AG04449 (cell line): ENCODE data around the gene MAST2.

Experiments
- CTCF ChIA-PET: fragments of 350-600 bp; formaldehyde crosslinking; extraction: SDS; loops from one replicate; lab custom pipeline; 2021; ENCODE audit warnings: antibody characterized with exemption; lab: Yijun Ruan, JAX
- POLR2A ChIA-PET: fragments of 400-600, 350-600 bp; formaldehyde crosslinking; extraction: SDS; loops from one replicate; lab custom pipeline; 2020; ENCODE audit warnings: antibody characterized with exemption, inconsistent platforms; lab: Yijun Ruan, JAX
- DNase-seq: peaks from one replicate; pipeline ENCODE4 v3.0.0-alpha.2; 2010; ENCODE audit warnings: low read depth, low spot score
- H3K4me3 ChIP-seq: 2 replicates; pipeline ENCODE4 v1.5.1; 2011; ENCODE audit warnings: low read depth, mild to moderate bottlenecking, control low read depth, low read length
- TF ChIP-seq, protein P1 (sequence below): IDR thresholded peaks from one replicate; pipeline ENCODE4 v1.5.1; 2011; ENCODE audit warnings: mild to moderate bottlenecking, moderate library complexity, low read length, control low read depth, inconsistent platforms; ENCODE audit not compliant: insufficient read depth; ENCODE audit errors: missing control alignments

The MAST2 gene

DNA sequence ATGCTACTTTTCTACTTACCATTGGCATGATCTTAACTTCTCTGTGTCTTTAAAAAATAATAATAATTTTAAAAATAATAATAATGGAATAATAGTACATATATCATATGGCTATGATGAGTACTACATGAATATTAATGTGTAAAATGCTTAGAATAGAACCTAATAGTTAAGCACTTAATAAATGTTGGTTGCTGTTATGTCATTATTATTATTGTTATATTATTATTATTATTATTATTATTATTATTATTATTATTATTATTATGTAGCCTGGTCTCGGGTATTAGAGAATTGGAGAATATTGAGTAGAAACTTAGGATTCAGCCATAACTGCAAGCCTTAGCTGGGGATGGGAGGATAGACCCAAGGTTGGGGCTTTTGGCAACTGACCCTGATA is 108.2 kb downstream of the MAST2 start:
- no peak overlapping the region for H3K4me3 ChIP-seq
- TF ChIP-seq, protein P1, sequence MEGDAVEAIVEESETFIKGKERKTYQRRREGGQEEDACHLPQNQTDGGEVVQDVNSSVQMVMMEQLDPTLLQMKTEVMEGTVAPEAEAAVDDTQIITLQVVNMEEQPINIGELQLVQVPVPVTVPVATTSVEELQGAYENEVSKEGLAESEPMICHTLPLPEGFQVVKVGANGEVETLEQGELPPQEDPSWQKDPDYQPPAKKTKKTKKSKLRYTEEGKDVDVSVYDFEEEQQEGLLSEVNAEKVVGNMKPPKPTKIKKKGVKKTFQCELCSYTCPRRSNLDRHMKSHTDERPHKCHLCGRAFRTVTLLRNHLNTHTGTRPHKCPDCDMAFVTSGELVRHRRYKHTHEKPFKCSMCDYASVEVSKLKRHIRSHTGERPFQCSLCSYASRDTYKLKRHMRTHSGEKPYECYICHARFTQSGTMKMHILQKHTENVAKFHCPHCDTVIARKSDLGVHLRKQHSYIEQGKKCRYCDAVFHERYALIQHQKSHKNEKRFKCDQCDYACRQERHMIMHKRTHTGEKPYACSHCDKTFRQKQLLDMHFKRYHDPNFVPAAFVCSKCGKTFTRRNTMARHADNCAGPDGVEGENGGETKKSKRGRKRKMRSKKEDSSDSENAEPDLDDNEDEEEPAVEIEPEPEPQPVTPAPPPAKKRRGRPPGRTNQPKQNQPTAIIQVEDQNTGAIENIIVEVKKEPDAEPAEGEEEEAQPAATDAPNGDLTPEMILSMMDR, result no peak
- no peak for DNase-seq
- POLR2A ChIA-PET, result no interaction called here
- CTCF ChIA-PET, result no interaction called here

DNA sequence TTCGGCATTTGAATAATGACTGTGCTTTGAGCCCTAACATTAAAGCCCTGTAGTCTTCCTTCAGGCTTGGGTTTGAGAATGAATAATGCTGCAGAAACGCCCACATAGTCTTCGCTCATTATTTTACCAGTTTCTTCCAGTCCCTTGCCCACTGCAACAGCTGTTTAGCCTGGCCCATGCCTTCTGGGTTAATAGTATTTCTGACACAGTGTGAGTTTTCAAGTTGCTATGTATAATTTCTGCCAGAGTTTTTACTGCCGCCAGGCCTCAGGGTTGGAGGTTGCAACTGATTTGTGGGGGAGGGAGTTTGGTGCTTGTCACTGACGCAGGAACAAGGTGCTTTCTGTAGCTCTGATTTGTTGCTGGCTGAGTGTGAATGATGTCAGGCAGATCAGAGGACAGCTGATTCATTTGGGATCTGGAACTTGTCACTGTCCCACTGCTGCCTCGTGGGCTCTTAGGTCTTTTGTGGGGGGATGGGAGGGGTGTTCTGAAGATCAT is 109.8 kb downstream of the MAST2 start:
- peak; percentile 84 for DNase-seq
- no peak overlapping the region; the same call in 1 of the 2 replicates for H3K4me3 ChIP-seq
- CTCF ChIA-PET, result interaction anchor here (1.5 kb wide), 2 partner anchors 12 to 30 kb away, joined by 3 to 7 read pairs; no protein-coding TSS in a partner anchor

DNA sequence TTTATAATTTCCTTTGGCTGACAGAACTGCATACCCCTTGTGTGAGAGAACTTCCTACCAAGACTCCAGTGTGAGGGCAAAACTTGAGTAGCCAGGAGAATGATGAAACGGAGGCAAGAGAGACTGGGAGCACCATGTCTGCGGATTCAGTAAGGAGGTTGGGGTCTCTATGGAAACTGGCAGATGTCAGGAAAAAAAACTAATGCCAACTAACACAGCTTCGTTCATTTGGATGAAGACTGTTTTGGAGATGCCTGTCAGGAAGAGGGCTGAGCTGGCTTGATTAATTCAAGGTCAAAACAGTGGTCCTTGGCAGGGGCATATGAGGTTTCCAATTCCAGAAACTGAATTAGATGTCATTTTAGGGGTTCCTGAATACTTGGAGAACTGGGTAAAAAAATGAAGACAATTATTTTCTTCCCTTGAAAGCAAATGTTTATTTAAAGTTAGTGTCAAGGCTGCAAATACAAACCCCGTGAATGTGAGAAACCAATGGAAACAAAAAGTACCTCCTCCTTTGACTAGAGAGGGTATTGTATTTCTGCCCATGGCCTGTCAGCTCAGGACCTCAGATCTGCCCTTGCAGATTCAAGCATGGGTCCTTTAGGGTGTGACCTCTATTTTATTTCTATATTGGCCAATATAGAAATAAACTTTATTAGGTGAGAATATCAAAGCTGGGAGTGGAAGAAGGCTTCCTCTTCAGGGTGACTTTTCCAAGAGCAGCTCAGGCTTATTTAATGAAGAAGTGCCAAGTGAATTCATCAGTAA is 110.5 kb downstream of the MAST2 start:
- DNase-seq, result no peak
- ChIA-PET CTCF (interaction anchor here (1.5 kb wide), 2 partner anchors 12 to 30 kb away, joined by 3 to 7 read pairs; no protein-coding TSS in a partner anchor), POLR2A (interaction anchor here (0.7 kb wide), 1 partner anchor 120 kb away, joined by 3 read pairs; no protein-coding TSS in a partner anchor)
- TF ChIP-seq, protein P1, result no peak
- no peak overlapping the region for H3K4me3 ChIP-seq

More for the DNA sequence above, 109.8 kb downstream of the MAST2 start:
- TF ChIP-seq, protein P1, result no peak
- POLR2A ChIA-PET, result no interaction called here

DNA sequence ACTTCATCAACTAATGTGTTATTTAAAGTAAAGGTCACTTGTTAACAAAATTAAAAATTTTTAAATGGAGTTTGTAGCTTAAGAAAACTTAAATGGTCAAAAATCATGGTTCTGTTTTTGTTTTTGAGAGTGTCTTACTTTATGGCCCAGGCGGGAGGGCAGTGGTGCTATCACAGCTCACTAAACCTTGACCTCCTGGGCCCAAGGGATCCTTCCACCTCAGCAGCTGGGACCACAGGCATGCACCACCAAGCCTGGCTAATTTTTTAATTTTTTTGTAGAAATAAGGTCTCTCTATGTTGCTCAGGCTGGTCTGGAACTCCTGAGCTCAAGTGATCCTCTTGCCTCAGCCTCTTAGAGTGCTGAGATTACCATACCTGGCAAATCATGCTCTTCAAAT is 111.4 kb downstream of the MAST2 start:
- no peak for DNase-seq
- ChIA-PET POLR2A (no interaction called here), CTCF (interaction anchor here (1.5 kb wide), 1 partner anchor 11 kb away, joined by 3 read pairs; no protein-coding TSS in a partner anchor)
- H3K4me3 ChIP-seq, result no peak overlapping the region
- TF ChIP-seq, protein P1, result no peak

DNA sequence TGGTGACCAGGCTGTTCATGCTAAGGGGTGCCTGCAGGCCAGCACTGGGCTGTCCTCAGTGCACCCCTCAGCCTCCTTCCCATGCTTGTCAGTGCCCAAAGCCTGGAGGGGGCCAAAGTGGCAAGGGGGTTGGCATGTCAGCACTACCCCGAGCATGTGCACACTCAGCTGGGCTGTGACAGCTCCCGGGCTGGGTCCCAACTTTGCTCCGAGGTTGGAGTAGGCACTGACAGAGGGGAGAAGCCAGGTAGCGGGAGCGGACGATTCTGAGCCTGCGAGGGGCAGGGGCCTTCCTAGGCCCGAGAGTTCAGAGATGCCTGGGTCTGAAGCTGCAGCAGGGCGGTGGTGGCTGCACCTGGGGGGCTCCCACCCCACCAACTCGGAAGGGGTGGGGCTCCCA is 119.0 kb downstream of the MAST2 start:
- no peak overlapping the region for H3K4me3 ChIP-seq
- no peak for DNase-seq
- ChIA-PET CTCF (interaction anchor here (0.6 kb wide), 1 partner anchor 14 kb away, joined by 4 read pairs; no protein-coding TSS in a partner anchor), POLR2A (no interaction called here)
- TF ChIP-seq, protein P1, result no peak

DNA sequence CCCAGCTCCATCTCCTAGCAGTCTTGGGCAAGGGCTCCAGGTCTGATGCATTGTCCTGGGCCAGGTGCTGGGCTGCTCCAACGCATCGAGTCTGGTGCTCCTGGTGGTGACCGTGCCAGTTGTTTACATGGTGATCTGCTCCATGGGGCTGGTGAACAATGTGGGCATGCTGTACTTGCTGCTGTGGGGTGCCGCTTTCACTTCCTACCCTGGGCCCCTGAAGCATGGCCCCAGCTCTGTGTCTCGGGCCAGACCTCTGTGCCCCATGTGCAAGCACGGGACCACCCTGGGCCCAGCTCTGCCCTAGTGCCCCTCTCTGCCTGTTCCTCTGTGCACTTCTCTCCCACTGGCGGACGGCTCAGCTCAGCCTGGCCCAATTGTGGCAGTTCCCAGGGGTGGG is 119.4 kb downstream of the MAST2 start:
- no peak for DNase-seq
- TF ChIP-seq, protein P1, result no peak
- no peak overlapping the region for H3K4me3 ChIP-seq
- CTCF ChIA-PET, result interaction anchor here (0.6 kb wide), 1 partner anchor 14 kb away, joined by 4 read pairs; no protein-coding TSS in a partner anchor
- POLR2A ChIA-PET, result no interaction called here
